ENCODE data around the gene SF3A1.

The SF3A1 gene

GRCh38 chr22:30299322-30299721, 57.4 kb downstream of the SF3A1 start:
- DNase-seq: no peak

DNA sequence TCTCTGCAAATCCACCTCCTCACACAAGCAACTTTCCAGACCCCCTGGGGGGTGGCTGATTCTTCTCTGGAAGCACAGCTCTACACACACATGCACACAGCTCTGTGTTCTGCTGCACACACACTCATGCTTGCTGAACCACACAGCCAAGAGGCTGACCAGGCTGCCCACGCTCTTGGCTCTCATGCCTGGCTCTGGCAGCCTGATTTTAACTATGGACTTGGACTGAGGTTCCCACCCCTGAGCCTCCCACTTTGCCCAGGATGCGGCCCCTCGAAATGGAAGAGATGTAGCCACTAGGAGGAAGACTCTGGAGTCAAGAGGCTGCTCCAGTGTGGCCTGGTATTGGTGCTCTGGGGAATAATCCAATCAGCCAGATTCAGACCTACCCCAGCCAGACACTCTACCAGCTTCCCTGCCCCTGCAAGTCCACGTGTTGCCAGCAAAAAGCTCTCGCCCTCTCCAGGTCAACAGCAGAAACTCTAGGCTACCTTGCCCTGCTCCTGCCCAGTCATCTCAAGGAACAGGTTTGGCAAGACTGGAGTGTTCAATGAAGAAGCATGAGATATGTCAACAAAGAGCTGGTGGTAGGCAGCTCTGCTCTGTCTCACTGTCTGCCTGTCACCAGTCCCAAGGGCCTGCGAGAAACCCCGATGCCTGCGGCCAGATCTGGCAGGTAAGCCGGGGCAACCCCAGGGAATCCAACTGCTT, 58.5 kb downstream of the SF3A1 start:
- no peak for DNase-seq

- DNase-seq: no peak
Measured at GRCh38 chr22:30297276-30297990, 59.3 kb downstream of the SF3A1 start.

DNA sequence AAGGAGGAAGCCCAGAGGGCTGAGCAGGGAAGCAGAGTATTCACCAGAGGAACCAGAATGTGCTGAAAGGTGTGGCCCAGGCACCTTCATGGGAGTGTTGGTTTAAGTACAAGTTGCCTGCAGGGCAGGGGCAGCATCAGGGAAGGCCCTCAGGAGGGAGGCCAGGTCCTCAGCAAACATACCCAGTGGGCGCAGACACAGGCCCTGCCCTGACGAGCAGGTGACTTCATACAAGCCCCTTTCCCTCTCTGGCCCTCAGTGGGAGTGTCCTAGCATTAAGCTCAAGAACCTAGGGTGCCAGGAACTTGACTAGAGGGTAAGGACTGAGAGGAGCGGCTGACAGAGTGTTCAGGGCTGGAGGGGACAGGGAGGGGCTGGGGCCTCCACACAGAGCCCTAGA, 59.9 kb downstream of the SF3A1 start:
- DNase-seq: no peak

GRCh38 chr22:30296324-30296723, 60.4 kb downstream of the SF3A1 start:
- no peak for DNase-seq

- DNase-seq: no peak
Measured at GRCh38 chr22:30295576-30295975, 61.1 kb downstream of the SF3A1 start.

- no peak for DNase-seq
Measured at GRCh38 chr22:30294830-30295229, 61.9 kb downstream of the SF3A1 start.

DNA sequence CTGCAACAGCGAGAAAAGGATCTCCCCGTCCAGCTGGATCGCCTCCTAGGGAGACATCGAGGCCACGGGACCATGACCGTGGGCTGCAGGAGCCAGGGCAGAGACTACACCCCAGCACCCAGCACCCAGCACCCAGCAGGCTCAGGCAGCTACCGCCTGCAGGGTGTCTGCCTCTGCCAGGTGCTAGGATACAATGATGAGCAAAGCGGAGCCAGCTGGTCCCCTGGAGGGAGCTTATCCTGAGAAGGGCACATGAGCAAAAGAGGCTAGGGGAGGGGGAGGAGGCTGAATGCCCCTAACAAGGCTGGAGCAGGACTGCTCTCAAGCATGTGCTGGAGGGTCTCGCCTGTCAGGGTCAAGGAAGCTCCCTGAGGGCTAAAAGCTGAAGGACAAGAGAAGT, 62.6 kb downstream of the SF3A1 start:
- no peak for DNase-seq

GRCh38 chr22:30293026-30293425, 63.7 kb downstream of the SF3A1 start:
- no peak for DNase-seq

- no peak for DNase-seq
Measured at GRCh38 chr22:30292069-30292970, 64.4 kb downstream of the SF3A1 start.

- no peak for DNase-seq
Measured at GRCh38 chr22:30291058-30291892, 65.4 kb downstream of the SF3A1 start.

DNA sequence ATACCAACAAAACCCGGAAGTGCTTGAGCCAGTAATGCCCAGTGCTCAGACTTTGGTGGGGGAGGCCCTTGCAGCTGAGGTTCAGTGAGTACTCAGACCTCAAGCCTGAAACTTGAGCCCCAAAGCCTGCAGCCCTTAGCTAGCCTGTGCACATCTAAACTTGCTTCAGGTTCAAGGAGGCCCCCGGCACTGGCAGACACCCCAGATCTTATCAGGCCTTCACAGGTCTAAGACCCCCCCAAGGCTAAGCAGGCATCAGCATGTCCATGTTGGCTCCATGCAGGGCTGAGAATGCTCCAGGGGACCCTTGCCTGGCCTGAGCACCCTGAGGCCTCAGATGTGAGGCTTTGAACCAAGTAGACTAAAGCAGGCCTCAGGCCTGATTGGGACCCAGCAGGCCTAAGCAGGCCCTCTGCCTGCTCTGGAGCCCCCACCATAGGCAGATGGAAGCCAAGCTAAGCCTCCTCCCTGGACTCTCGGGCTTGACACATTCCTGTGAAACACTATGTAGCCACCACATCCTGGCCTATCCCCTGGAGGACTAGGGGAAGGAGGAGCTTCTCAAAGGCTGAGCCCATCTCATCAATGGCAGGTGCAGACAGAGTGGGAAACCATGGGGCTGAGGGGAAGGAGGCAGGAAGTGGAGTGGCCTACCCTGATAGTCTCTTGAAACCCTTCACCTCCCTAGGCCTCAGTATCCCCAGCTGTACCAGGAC, 66.2 kb downstream of the SF3A1 start:
- no peak for DNase-seq

GRCh38 chr22:30289980-30290313, 66.7 kb downstream of the SF3A1 start:
- DNase-seq: no peak

- peak; percentile 96 for DNase-seq
Measured at GRCh38 chr22:30289141-30289979, 67.3 kb downstream of the SF3A1 start, which contains the start of gene CASTOR1. Gene CASTOR1, minus strand, starts transcription at chr22:30289505. Its CDS starts 8 bp downstream, at chr22:30289497.

GRCh38 chr22:30288419-30289140, 68.1 kb downstream of the SF3A1 start:
- DNase-seq: no peak

DNA sequence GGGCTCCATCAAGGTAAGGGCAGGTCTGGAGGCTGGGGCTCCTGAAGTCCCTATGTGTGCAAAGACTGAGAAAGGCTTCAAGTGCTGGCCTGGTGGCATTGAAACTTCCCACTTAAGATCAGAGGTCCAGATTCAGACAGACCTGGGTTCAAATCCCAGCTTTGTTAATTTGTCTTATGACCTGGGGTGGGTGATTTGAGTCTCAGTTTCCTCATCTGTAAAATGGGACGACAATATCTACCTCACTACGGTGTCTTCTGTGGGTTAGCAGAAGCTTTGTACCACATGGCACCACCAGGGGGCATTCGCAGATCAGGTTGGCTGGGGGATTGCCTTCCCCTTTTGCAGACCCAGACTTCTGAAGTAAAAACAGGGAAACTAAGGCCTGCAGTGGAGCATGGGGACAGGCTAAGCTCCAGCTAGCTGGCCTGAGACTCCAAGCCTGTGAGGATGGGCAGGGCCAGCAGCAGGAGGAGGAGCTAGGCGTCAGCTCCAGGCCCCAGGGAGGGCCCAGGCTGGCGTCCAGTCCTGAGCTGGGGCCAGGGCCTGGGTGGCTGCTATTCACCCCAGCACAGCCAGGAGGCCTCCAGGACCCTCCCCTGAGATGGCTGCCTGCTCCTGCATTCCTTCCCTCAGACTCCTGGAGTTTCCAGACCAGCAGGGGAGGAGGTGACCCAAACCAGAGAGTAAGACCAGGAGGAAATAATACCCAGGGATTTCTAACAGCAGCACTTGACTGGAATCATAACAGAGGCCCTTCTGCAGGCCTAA, 68.9 kb downstream of the SF3A1 start:
- DNase-seq: peak; percentile 83

DNA sequence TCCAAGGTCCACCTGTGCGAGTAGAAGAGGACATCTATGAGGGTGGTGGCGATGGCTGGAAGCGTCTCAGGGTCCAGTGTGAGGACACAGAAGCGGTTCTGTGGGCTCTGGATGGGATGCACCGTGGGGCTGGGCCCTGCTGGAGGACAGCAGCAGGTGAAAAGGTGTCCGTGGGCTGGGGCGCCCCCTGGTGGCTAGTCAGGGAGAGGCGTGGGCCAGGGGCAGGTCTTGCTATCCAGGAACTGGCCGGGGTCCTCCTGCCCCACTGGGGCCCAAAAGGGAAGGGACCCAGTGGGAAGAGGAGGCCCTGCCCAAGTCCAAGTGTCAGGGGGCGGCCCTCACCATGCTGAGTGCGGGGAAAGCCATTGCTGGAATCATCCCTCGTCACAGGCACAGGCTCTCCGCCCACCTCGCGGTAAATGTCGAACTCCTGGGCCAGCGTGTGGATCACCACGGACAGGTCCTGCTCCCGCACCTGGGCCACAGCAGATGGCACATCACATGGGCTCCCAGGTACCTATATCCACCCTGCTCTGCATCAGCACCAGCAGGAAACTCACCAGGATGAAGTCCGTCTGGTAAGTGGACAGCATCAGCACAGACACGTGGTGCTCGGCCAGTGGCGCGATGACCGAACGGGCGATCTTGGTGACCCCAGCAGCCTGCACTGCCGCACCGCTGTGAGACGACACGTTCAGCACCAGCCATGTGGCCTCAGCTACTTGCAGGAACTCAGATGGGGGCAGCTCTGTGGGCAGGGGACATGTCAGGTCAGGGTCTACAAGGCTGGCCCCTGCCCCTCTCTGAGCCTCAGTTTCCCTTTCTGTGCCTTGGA, 69.7 kb downstream of the SF3A1 start:
- peak; percentile 61 for DNase-seq

DNA sequence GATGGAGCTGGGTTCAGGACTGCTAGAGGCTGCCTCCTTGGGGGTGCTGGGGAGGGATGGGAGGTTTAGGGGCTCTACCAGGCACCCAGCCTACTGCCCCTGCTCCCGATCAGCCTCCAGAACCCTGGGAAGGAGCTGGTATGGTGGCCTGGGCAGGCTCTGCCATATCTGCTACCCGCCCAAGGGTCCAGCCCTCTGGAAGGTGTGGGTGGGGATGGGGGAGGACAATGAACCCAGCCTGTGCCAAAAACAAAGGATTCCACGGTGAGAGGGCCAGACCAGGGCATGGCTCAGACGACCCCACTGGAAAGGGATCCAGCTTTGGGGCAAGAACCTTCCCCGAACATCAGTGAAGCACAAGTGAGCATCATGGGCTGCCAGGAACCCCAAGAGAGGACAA, 70.4 kb downstream of the SF3A1 start:
- DNase-seq: no peak

DNA sequence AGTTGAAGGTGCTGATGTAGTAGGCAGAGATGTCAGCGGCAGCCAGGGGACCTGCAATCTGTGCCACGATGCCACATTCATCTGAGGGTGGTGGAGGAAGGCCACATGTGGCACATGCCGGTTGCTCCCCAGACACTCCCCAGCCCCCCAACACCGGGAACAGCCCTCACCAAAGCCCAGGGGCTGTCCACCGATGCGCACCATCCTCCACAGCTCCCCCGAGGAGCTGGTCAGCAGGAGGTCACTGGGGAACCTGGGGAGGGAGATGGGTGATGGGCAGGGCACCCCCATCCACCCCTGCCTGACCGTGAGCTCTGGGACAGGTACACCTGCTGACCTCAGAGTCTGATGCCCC, 70.9 kb downstream of the SF3A1 start:
- no peak for DNase-seq

Data from inflammatory macrophage treated with lipopolysaccharide for 4 hours (primary cell).